GM12873 (cell line): ENCODE results near the gene PROX2.

Source experiments
- CTCF ChIP-seq: IDR thresholded peaks from 2 replicates; pipeline ENCODE4 v1.5.1; 2012; ENCODE audit warnings: low read depth, mild to moderate bottlenecking, moderate library complexity, low read length, control low read depth; ENCODE audit not compliant: insufficient read depth; ENCODE audit errors: missing control alignments

Gene PROX2

GRCh38 chr14:74861734-74862090, 14.2 kb downstream of the PROX2 start:
- no peak for TF ChIP-seq CTCF

- peak; percentile 92 for TF ChIP-seq CTCF
These were observed 14.8 kb downstream of the PROX2 start for GRCh38 chr14:74860899-74861733.

DNA sequence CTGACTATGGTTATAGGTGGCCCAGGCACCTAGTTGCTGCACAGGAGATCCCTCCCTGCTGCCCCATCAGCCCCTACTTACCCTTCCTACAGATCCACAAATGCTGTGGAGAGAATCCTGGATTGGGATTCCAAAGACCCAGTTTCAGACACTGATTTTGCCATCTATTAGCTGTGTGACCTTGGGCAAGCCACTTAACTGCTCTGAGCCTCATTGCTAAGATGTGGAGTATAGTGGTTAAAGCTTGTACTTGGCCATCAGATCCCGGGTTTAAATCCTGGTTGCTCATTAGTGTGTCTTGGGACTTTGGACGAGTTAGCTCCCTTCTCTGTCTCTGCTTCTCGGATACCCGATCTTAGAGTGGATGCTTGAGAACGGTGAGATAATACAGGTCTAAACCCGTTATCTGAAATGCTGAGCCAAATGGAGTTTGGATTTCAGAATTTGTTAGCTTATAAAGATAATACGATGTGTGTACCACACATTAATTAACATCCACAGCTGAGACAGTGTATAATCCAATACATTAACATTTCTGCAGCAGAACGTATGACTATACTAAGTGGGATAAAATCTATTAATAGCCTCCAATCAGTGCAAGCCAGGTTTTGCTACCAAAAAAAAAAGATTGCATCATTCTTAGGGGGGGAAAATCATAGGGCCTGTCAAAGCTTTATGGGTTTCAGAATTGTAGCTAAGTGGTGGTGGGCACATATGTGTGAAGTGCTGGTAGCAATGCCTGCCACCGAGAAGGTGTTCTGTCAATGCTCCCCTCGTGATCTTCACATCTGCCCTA, 16.0 kb downstream of the PROX2 start:
- TF ChIP-seq CTCF: no peak

- TF ChIP-seq CTCF: no peak
These were observed 17.9 kb downstream of the PROX2 start for GRCh38 chr14:74858022-74858421.

DNA sequence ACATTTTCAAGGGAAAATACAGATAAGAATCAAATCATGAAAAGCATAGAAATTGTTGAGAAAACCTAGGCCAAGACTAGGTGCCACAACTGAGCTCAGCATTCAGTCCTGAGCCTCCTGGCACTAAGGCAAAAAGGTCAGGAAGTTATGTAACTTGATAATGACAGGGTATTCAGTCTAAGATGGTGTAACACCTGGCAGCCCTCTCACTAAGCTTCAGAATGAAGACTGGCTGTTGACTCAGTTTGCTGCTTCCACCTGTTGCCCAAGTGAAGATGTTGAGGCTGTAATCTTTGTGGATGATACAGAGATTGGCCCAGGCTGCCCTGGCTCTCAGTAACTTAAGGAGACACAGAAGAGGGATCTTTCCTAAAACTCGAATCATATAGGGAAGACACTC, 19.6 kb downstream of the PROX2 start:
- no peak for TF ChIP-seq CTCF

- TF ChIP-seq CTCF: no peak
These were observed 20.0 kb downstream of the PROX2 start for GRCh38 chr14:74855945-74856344.

DNA sequence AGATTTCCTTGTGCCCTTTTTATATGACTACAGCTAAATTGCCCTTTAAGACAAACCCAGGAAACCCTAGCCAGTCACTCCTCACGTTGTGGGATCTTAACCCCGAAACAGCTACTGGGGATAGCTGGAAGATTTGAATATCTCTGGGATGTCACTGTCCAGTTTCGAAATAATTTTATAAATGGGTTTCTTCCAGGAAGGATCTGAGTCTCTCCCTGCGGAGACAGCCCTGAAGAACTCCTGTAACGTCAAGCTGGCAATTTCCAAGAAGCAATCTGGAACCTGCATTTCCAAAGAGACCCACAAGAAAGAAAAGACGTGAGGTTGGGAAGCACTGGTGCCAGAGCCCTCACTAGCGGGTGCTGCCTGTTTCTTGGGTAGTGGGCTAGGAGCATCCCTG, 20.9 kb downstream of the PROX2 start:
- no peak for TF ChIP-seq CTCF
